ENCODE results near the gene ACTN2.

GRCh38 chr1:236724506-236724905 is 38.2 kb downstream of the ACTN2 start:
- TF ChIP-seq, protein P1, sequence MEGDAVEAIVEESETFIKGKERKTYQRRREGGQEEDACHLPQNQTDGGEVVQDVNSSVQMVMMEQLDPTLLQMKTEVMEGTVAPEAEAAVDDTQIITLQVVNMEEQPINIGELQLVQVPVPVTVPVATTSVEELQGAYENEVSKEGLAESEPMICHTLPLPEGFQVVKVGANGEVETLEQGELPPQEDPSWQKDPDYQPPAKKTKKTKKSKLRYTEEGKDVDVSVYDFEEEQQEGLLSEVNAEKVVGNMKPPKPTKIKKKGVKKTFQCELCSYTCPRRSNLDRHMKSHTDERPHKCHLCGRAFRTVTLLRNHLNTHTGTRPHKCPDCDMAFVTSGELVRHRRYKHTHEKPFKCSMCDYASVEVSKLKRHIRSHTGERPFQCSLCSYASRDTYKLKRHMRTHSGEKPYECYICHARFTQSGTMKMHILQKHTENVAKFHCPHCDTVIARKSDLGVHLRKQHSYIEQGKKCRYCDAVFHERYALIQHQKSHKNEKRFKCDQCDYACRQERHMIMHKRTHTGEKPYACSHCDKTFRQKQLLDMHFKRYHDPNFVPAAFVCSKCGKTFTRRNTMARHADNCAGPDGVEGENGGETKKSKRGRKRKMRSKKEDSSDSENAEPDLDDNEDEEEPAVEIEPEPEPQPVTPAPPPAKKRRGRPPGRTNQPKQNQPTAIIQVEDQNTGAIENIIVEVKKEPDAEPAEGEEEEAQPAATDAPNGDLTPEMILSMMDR (IDR thresholded peaks at IDR 0.05) = no peak
- TF ChIP-seq EP300 (IDR thresholded peaks at IDR 0.05) = no peak
